ENCODE data around the gene BAD. TPM values are rescaled to one million over a fixed set of nuclear protein-coding genes. Genes with fewer than 3 reads are reported as not detected.
"Not testable (repeated sequence)": the region's sequence is repeated elsewhere in the genome, so short reads cannot be mapped to it uniquely, and the experiment has no call there.

The BAD gene
- total RNA-seq, 1 experiment from 2014 or later = 19.3 TPM

DNA sequence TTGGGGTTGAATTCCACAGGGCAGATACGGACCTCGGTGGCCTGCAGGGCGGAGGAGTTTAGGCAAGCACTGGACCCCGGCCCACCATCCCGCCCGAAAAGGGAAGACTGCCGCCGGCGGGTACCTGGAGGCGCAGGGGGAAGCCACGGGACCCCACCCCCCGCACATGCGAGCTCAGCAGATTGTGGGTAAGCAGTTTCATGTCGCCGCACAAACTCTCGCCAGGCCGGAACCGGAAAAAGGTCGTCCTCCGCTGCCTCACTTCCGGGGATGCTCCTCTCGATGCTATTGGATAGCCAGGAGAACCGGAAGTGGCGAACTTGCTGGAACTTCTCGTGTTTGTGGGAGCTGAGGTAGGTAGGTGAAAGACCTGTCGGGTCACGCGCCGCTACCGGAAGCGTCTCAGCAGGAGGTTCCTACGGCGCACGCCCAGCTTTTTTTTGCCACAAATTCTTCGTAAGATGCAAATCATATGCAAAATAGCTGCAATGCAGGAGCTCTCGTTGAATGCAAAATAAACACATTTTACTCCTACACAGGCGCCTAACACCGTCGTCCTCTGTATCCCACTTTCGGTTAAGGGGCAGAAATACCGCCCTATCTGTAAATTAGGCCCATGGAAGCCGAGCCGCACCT is 33.0 kb upstream of the BAD start, which contains the start of gene TRMT112:
TSS of gene TRMT112 (minus strand) at position 235 of the 636 bp plus-strand sequence. CDS start at position 202, 33 bp downstream.
- in situ Hi-C loops (cut with HindIII; ENCODE audit: low pct_unique_long_range_greater_than_20kb, low sequenced_read_pairs) = no loop called here
- DNase-seq (ENCODE audit: low read depth, low spot score) = peak; percentile 92

DNA sequence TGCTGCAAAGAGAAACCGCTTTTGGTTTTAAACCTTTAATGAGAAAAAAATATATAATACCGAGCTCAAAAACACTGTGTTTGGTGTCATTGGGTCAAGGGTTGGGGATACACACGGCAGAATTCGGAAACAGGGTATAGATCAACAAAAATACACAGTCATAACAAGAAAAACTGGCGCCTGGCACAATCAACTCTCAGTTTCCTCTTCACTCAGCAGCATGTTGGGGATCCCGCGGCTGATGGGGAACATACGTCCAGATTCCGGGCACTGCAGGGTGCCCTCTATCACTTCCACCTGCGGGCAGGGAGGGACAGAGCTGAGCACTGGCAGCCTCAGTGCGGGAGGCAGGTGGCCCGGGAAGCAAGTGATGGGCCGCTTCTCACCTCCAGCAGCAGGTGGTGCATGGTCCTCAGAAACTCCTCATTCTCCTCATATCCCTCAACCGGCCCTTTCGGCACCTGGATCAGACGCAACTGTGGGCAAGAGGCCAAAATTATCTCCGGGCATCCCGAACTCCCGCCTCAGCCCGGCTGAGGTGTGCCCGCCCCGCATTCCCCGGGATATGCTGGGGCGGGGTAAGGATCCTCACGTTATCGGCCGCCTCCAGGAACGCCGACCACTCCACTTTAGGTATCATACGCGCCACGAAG is 32.3 kb upstream of the BAD start:
- no peak for DNase-seq (ENCODE audit: low read depth, low spot score)

DNA sequence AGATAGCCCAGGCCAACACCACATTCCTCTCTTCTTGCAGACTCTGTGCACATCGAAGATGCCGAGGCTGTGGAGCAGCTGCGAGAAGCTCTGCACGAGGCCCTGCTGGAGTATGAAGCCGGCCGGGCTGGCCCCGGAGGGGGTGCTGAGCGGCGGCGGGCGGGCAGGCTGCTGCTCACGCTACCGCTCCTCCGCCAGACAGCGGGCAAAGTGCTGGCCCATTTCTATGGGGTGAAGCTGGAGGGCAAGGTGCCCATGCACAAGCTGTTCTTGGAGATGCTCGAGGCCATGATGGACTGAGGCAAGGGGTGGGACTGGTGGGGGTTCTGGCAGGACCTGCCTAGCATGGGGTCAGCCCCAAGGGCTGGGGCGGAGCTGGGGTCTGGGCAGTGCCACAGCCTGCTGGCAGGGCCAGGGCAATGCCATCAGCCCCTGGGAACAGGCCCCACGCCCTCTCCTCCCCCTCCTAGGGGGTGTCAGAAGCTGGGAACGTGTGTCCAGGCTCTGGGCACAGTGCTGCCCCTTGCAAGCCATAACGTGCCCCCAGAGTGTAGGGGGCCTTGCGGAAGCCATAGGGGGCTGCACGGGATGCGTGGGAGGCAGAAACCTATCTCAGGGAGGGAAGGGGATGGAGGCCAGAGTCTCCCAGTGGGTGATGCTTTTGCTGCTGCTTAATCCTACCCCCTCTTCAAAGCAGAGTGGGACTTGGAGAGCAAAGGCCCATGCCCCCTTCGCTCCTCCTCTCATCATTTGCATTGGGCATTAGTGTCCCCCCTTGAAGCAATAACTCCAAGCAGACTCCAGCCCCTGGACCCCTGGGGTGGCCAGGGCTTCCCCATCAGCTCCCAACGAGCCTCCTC is 31.4 kb upstream of the BAD start:
- in situ Hi-C loops (cut with HindIII; ENCODE audit: low pct_unique_long_range_greater_than_20kb, low sequenced_read_pairs) = not testable (repeated sequence)

More for the DNA sequence above, 32.3 kb upstream of the BAD start:
- in situ Hi-C loops (cut with HindIII; ENCODE audit: low pct_unique_long_range_greater_than_20kb, low sequenced_read_pairs) = no loop called here

GRCh38 chr11:64314805-64315561 is 30.5 kb upstream of the BAD start:
- in situ Hi-C loops (cut with HindIII; ENCODE audit: low pct_unique_long_range_greater_than_20kb, low sequenced_read_pairs) = no loop called here
- DNase-seq (ENCODE audit: low read depth, low spot score) = no peak

More for the DNA sequence above, 31.4 kb upstream of the BAD start:
- DNase-seq (ENCODE audit: low read depth, low spot score) = not testable (repeated sequence)

DNA sequence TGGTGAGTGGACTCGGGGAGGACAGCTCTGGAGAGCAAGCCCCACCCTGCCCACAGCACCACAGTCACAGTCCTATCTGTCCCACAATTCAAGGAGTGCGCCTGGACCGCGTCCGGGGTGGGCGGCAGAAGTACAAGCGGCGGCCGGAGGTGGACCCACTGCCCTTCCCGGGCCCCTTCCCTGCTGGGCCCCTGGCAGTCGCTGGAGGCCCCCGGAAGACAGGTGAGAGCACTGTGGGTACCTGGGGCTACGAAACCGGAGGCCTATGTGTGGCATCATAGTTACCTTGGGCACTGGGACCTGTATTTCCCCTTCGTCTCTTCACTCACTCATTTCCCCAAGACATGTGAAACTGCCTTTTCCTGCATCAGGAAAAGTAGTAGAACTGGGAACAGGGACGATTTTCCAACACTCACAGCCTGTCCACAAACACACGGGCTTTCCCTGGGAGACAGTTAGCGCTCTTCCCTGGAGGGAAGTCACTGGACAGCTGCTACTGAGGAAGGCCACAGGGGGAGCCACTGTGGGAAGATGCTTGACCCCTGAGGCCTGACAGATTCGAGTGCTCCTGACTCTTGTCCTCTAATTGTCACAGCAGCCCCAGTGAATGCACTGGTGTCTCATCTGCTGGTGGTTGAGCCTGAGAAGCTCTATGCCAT is 29.8 kb upstream of the BAD start:
- no peak for DNase-seq (ENCODE audit: low read depth, low spot score)
- in situ Hi-C loops (cut with HindIII; ENCODE audit: low pct_unique_long_range_greater_than_20kb, low sequenced_read_pairs) = no loop called here

DNA sequence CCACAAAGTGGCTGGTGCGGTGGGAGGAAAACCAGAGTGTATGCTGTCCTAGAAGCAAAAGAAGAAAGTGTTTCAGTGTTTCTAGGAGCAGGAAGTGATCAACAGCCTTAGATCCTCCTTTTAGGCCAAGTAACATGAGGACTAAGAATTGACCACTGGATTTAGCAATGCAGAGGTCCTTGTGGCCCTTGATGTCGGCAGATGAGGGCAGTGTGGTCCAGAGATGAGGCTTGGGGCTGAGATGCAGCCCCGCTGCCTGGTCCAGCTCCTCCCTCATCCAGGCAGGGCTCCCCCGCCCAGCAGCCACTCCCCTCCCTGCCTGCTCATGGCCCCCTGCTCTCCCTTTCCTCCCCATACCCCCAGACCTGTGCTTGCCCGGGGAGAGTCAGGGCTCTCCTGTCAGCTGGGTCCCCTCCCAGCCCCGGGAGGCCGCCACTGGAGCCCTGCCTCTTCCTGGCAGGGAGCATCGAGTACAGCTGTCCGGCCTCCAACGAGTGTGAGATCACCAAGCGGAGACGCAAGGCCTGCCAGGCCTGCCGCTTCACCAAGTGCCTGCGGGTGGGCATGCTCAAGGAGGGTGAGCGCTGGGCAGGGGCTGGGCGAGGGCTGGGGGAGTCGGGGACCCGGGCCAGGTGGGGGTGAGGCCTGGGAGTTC is 29.2 kb upstream of the BAD start:
- in situ Hi-C loops (cut with HindIII; ENCODE audit: low pct_unique_long_range_greater_than_20kb, low sequenced_read_pairs) = no loop called here
- DNase-seq (ENCODE audit: low read depth, low spot score) = no peak

- no peak for DNase-seq (ENCODE audit: low read depth, low spot score)
- in situ Hi-C loops (cut with HindIII; ENCODE audit: low pct_unique_long_range_greater_than_20kb, low sequenced_read_pairs) = no loop called here
Observed at GRCh38 chr11:64312947-64313346, 28.5 kb upstream of the BAD start.

- in situ Hi-C loops (cut with HindIII; ENCODE audit: low pct_unique_long_range_greater_than_20kb, low sequenced_read_pairs) = not testable (repeated sequence)
Observed at GRCh38 chr11:64307795-64308194, 23.3 kb upstream of the BAD start.

DNA sequence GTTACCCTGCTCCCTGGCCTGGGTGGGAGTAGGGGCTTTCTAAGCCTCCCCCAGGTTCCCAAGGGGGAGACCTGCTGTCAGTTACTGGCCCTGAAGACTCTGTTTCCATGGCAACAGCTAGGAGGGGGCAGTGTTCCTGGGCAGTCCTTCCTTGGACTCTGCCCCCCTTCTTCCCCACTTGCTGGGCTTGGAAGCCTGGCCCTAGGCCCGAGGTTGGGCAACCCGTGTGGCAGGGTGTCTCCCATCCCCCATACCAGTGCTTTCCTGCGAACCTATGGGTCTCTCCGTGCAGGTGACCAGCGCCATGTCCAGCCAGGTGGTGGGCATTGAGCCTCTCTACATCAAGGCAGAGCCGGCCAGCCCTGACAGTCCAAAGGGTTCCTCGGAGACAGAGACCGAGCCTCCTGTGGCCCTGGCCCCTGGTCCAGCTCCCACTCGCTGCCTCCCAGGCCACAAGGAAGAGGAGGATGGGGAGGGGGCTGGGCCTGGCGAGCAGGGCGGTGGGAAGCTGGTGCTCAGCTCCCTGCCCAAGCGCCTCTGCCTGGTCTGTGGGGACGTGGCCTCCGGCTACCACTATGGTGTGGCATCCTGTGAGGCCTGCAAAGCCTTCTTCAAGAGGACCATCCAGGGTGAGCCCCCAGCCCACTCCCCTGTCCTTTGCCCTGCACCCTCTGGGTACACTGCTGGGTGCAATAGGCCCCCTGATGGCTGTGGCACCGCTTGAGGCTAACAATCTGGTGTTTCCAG is 22.6 kb upstream of the BAD start:
- no peak for DNase-seq (ENCODE audit: low read depth, low spot score)
- in situ Hi-C loops (cut with HindIII; ENCODE audit: low pct_unique_long_range_greater_than_20kb, low sequenced_read_pairs) = no loop called here

More at GRCh38 chr11:64307795-64308194, 23.3 kb upstream of the BAD start:
- not testable (repeated sequence) for DNase-seq (ENCODE audit: low read depth, low spot score)

GRCh38 chr11:64306563-64306875 is 22.1 kb upstream of the BAD start:
- in situ Hi-C loops (cut with HindIII; ENCODE audit: low pct_unique_long_range_greater_than_20kb, low sequenced_read_pairs) = no loop called here

GRCh38 chr11:64305691-64306562 is 21.5 kb upstream of the BAD start:
- in situ Hi-C loops (cut with HindIII; ENCODE audit: low pct_unique_long_range_greater_than_20kb, low sequenced_read_pairs) = no loop called here
- DNase-seq (ENCODE audit: low read depth, low spot score) = peak; percentile 49

More at GRCh38 chr11:64306563-64306875, 22.1 kb upstream of the BAD start:
- no peak for DNase-seq (ENCODE audit: low read depth, low spot score)

- in situ Hi-C loops (cut with HindIII; ENCODE audit: low pct_unique_long_range_greater_than_20kb, low sequenced_read_pairs) = no loop called here
Observed at GRCh38 chr11:64305075-64305690, 20.7 kb upstream of the BAD start, which contains the start of gene ESRRA. TSS of gene ESRRA (plus strand) at chr11:64305524. CDS start at chr11:64307180, 1,656 bp downstream.

GRCh38 chr11:64304316-64305072 is 20.0 kb upstream of the BAD start:
- in situ Hi-C loops (cut with HindIII; ENCODE audit: low pct_unique_long_range_greater_than_20kb, low sequenced_read_pairs) = no loop called here
- DNase-seq (ENCODE audit: low read depth, low spot score) = peak; percentile 90

More at GRCh38 chr11:64305075-64305690, 20.7 kb upstream of the BAD start, which contains the start of gene ESRRA:
- DNase-seq (ENCODE audit: low read depth, low spot score) = peak; percentile 98

GRCh38 chr11:64304032-64304315 is 19.5 kb upstream of the BAD start:
- in situ Hi-C loops (cut with HindIII; ENCODE audit: low pct_unique_long_range_greater_than_20kb, low sequenced_read_pairs) = no loop called here
- no peak for DNase-seq (ENCODE audit: low read depth, low spot score)

Data from SK-MEL-5 (cell line).